Activated T-cell treated with anti-CD3 and anti-CD28 coated beads for 4 hours (primary cell): ENCODE data around the gene LDAH.

Experiments used
- DNase-seq: peaks from one replicate; pipeline ENCODE4 v3.0.0-alpha.2; 2020

LDAH gene

DNA sequence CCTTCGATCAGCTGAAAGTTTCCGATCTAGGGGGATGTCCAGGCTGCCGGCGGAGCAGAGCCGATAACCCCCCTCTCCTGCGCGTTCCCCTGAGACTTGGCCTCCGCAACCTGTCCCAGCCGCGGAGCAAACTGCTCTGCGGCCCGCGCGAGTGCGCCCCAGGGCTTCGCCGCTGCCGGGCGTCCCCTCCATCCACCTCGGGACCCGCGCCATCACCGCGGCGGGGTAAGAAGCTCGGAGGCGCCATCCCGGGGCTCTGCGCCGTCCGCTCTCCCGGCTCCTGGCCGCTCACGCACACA is 156.9 kb downstream of the LDAH start:
- DNase-seq = no peak

DNA sequence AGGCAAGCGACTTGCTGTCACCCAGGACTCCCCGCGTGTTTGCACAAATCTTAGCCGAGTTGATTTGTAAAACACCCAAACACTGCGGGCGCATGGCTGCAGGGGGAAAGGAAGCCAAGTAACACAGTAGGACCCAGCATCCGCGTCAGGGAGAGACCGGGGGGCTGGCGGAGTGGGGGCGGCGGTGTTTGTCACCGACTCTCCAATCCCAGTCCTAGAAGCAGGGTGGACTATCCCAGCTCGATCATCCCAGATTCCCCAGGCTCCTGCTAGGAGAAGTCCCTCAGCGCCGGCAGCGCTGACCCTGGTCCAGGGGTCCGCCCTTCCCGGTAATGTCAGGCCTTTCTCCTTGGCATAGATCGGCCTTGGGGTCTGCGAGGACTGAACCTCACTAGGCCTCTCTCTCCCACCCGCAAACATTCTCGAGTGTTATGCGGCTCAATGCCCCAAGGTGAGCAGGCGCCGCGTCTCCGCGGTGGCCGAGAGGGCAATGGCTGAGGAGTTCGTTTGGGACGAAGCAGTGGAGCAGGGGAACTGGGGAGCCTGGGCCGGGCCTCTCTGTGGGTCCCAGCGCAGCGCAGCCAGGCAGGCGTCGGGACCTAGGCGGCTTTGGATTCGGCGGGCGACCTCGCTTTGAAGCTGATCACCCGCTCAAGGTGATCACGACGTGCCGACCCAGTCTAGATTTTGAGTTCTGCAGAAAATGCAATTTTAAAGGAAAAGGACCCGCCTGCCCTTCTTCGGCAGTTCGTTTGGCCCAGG is 157.5 kb downstream of the LDAH start:
- DNase-seq = no peak

DNA sequence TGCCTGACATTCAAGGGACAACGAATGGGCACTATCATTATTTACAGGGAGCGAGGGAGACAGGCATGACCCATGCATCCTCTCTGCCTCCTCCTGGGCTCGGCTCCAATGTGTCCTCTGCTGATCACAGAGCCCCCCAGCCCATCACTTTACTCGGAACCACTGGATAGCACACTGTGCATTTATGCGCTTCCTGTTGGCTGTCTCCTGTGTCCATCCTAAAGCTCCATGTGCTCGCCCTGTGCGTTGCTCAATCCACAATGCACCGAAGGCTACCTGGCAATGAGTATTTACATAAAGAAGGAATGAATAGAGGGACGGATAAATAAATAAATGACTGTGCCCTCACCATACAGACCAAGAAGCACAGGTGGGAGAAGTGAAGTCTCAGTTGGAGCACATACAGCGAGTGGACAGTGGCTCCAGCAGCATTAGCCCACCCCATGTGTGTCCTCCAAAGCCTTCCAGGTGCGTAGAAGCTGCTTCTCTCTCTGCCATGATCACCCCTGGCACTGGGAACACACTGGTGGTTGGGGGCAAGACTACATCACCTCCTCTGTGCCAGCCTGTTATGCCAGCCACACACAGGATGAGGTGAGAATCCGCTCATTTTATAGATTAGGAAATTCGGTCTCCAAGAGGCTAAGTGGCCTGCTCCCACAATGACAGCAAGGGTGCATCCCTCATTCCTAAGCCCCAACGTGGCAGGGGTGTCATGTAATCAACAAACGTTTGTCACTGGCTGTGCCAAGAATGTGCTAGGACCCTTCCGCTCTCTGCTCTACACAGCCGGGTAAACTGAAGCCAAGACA is 158.3 kb downstream of the LDAH start:
- no peak for DNase-seq

DNA sequence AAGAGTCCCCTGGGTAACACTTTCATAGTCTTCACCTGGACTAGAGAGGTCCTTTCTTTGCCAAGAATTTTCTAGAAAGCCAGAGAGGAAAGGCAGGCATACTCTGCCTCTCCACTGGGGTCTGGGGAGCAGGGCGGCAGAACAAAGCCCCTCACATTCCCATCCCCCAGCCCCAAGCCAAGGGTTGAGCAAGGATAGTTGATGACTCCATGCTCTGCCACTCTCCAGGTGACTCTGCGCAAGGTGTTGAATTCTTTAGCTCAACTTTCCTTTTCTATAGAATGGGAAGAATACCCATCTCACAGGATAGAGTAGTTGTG is 158.9 kb downstream of the LDAH start:
- DNase-seq = no peak

DNA sequence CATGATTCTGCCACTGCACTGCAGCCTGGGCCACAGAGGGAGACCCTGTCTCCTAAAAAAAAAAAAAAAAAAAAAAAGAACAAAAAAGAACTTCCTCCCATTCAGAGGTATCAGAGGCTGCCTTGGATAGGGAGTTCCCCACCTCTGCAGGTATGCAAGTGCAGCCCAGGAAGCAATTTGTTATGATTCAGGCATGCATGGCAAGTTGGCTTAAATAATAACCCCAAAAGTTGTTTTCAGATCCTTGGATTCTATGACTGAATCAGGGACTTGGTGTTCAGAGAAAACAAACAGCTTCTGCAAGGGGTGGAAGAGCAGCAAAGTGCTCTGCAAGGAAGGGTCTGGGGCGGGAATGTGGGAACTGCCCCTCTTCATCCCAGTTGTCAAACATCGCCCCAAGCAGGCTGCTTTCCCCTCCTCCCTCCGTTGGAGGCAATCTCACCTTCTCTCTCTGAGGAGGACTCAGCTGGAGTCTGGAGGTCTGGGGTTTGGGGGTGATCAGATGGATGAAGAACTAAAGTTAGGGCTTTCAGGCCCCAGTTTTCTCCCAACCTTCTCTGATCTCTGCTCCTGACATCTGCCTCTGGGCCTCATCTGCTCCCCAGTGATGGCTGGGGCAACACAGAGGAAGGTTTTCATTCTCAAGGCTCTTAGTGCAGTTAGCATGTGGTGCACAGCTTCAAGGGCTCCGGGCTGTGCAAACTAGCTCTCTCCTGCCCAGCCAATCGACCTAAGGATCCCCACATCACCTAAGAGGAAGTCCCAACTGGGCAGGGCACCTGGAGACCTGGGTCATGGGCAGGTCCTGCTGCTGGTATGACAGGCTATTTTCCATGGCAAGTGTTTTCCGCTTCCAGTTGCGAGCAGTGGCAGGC is 159.5 kb downstream of the LDAH start:
- no peak for DNase-seq

DNA sequence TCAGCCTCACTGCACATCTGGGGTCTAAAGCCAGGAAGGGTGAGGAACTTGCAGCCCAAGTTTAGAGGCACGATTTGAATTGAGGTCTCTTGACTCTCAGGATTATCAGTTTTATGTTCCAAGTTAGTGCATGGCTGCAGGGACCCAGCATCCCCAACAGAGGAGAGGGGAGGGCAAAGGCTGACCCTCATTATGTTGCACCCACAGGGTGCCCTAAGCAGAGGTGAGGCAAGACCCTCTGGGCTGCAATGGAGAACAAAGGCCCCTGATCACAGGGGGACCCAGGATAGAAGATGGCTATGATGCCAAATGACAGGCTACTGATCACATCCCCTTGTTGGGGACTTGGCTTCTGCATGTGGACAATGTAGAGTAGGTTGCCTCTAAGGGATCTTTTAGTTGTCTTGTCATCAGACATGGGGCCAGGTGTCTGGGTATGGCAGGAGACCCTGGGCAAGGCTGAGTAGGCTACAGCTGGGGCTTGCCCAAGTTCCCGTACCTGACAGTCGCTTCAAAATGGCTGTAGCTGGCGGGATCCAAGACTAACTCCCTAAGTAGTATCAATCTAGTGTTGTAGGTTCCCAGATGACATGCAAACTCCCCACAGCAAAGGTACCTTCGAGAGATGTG is 160.5 kb downstream of the LDAH start:
- DNase-seq = no peak

DNA sequence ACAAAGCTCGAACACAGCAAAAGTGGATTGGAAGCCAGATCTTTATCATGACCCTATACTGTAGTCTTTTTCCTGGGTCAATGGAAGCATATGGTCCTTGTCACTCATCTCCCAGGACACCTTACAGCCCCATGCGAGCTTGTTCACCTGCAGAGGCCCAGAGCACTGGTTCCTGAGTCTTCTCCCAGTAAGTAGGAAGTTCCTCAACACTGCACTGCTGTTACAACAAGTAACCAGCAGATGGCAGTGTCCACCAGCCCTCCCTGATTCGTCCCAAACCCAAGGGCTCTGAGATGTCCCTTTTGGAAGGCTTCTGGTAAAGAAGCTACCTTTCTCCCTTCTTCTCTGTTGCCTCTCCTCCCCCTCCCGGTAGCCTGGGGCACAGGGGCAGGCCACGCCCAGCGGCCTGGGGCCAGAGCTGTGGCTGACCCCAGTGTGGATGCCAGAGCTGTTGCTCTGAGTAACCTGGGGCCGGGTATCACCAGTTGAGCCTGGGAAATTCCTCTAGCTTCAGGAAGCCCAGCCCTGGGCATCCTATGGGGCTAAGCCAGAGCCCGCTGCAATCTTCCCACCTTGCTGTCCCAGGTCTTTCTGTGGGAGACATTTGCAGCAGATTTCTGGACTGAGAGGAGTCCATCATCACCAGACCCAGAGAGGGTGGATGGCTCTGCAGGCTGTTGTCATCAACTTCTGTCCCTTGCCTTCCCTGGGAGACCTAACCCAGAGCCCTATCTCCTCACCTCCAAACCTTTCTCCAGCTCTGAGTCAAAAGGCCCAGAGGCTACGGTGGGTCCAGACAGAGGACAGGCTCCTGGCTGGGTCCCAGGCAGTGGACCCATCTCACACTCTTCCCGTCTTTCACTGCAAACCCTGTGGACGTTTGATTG is 161.2 kb downstream of the LDAH start:
- peak; percentile 62 for DNase-seq

DNA sequence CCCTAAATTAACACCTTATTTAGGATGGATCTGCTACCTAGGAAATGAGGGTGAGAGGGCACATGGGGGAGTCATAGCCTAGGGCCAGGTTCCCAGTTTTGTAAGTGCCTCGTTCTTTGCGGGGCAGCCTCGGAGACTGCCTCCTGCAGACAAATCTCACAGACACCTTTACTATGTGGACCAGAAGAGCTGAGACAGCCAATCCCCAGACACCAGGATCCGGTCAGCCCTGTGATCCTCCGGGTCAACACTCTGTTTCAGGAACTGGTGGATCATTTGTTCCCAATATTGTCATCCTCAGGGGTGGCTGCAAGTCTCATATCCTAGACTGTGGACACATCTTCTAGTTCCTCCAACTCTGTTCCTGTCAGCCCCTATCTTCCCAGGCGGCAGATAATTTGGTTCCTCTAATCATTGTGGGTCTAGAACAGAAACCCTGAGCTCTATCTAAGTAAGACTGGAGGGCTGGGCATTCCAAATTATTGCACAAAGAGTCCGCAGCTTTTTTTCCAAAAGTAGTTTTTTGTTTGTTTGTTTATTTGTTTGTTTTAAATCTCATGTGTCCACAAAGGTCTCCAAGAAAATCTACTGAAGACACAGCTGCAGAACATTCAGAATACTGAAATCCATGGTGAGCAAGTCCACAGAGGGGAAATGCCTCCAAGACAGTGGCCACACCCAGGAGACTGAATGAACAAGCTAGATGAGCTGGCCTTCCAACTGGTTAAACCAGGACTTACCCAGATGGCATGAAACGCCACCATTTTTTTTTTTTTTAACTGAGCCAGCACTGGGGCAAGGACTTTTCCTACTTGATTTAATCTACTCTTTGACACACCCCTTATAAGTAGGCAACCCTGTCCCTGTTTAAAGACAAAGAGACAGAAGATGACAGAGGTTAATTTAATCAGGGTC is 162.1 kb downstream of the LDAH start:
- DNase-seq = no peak

DNA sequence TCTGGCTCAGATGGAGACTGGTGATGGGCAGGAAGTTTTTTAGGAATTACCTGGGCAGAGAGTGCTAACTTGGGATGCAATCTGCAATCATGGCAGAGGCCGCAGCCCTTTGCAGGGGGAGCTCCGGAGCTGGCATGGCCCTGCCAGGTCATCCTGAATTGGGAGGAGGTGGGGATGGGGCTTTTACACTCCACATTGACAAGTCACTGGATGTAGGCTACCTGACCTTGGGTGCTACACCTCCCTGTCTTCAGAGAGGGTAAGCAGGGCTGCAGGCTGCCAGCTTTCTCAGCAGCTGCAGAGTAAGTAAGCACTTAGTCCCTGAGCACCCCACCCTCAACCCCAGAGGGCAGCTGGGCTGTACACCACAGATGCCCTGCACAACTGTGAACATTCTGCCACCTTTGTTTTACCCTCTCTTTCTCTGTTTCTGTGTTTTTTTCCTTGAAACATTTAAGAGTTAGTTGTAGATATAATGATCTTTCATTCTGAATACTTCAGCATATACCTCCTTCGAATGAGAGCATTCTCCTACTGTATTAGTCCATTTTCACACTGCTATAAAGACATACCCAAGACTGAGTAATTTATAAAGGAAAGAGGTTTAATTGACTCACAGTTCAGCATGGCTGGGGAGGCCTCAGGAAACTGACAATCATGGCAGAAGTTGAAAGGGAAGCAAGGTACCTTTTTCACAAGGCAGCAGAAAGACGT is 165.2 kb downstream of the LDAH start:
- DNase-seq = no peak

DNA sequence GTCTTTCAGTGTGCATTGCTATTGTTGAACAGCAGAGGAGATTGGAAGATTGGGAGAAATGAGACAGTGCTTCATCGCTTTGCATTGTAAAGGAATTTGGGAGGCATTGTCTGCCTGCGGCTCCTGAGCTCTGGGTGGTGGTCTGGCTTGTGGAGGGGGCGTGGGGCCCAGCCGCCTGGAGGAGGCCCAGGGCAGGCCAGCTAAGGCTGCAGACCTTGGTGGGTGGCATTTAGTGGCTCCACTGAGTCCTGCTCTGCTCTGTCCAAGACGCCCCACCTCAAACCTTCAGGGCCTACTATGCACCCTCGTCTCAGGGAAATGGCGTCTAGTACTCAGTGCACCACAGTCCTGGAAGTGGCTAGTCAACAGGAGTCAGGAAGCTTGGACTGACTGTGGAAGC is 166.3 kb downstream of the LDAH start:
- no peak for DNase-seq

DNA sequence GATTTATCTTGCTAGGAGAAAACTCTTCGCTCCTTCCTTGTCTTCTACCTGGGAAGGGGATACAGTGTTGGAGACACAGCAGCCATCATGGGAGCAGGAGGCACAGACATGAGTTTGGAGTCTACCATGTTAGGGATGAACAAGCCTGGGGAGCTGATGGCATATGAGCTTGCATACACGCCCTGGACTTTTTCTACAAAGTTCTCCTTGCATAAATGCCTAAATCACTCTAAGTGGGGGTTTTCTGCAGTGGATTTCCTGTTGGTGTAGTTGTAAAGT is 168.4 kb downstream of the LDAH start:
- DNase-seq = no peak

DNA sequence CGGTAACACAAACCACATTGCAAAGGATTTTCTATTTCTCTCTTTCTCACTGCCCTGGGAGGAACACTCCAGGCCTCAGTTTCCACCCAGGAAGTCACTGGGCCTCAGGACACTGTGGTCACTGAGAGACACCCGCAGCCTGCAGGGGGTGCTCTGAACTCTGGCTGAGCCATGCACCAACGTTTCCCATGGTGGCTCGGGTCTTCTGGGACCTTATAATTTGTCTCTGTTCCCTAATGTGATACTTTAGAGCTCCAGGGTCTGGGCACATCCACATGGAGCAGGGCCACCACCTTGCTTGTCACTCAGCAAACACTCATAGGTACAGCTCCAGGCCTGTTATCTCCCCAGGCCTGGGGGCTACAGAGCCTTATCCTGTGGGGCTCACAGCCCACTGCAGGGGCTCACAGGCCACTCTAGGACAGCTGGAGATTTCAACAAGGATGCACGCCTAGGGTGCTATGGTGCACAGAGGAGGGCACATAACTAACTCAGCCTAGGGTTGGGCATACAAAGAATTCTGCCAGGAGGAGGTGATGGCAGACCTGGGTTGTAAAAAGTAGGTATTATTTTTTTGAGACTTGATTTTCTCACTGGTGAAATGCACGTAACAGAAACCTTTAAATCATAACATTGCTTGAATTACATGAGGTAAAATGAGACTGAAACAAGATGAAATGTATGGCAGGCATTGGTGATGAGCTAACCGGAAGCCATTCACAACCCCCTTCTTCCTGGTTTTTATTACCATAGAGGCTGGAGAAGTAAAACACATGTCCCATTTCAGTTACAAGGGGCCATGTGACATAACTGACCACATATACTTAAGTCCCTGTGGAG is 169.0 kb downstream of the LDAH start:
- DNase-seq = no peak

DNA sequence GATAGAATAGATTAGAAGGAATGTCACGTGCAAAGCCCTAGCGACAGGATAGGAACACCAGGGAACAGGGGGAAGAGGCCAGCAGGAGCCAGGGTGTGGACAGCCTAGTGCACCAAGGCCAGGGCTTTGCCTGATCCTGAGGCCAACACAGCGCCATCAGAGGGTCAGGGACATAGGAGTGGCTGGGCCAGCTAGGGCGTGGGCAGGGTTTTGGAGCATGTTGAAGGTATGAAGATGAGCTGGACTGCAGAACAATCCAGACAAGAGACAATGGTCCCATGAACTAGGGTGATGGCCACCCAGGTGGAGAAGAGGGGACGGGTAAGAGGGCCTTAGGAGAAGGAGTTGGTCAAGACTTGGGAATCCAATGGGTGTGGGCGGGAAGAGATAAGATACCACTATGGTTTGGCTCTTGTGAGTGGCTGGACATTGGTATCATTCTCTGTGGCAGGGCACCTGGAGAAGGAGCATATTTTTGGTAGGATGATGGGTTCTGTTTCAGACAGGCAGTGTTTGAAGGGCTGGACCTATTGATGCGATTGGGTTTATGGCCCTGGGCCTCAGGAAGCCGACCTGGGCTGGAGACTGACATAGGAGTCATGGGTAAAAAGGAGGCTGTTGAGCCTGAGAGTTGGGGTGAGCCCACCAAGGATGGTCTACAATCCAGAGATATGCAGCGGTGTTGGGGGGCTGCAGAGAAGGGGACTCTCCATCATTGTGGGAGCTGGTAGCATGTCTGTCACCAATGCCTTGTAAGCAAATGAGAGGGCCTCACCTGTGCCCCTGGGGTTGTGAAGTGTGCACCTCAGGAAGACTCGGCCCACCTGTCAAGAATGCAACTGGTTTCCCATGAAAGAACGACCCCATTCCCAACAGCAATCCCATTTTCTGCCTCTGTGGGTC is 170.0 kb downstream of the LDAH start:
- no peak for DNase-seq

DNA sequence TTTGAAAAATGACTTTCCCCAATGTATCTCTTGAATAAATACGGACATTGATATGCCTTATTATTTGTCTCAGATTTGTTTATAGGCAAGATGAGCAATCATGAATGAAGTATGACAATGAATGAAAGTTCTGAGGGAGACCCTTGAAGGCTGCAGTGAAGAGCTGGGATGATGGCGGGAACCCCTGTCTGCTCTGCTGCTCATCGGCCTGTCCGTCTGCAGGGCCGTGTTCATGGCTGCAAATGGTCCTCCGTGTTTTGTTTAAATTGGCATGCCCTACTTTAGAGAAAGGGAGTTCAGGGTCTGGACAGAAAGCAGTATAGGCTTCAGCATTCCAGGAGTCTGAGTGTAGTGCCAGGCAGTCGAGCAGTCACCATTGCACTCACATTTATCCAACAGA is 170.8 kb downstream of the LDAH start:
- DNase-seq = no peak

DNA sequence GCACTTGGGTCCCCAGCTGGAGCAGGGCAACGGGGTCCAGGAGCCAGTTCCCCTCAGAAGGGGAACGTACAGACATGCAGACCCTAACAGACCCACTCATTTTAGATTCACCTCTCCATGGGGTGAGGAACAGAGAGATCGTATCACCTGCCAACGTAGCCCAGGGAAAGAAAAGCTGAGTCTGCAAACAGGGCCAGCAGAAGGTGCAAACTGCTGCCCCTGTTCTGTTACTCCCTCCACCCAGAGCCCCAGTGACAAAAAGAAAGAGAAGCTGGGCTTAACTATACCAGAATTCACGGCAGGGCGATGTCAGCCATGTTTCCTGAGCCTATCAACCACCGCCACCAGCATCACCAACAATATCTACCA is 171.2 kb downstream of the LDAH start:
- DNase-seq = no peak

DNA sequence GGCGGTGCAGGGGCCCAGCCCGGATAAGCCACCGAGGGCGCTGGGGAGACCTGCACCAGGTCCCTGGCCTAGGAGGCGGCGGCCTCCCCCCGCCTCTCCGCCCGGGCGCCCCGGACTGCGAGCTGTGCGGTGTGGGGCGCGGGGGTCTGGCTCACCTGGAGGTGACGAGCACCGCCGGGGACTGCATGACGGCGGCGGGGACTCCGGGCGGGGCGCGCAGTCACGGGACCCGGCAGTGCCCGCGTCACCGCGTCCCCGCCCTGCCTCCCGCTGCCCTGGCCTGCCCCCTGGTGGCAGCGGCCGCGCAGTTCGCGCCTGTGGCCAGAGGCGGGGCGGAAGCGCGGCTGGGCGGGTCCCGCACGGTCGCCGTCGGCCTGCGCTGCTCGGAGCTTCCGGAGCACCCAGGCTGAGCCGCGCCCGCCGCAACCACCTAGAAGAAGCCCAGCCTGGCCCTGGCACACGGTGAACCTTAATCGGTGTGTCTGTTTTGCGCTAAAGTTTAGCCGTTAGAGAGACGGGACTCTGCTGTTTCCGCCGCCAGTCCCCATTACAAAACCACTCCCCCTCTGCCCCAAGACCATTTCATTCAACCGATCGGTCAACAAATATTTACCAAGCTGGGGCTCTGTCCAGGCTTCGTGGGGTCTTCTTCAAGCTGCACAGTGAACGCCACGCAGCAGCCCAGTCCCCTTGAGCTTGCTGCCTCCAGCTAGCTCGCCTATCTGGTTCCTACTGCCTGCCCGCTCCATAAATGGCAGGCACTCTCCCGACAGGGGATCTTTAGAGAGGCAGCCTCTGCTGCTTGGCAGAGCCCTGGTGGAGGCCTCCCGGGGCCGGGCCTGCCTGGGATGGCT is 171.8 kb downstream of the LDAH start, which contains the start of gene HS1BP3:
Gene HS1BP3 (minus strand): TSS at position 222 of the 854 bp plus-strand sequence. CDS start 35 bp downstream, at position 187.
- DNase-seq = peak; percentile 80

DNA sequence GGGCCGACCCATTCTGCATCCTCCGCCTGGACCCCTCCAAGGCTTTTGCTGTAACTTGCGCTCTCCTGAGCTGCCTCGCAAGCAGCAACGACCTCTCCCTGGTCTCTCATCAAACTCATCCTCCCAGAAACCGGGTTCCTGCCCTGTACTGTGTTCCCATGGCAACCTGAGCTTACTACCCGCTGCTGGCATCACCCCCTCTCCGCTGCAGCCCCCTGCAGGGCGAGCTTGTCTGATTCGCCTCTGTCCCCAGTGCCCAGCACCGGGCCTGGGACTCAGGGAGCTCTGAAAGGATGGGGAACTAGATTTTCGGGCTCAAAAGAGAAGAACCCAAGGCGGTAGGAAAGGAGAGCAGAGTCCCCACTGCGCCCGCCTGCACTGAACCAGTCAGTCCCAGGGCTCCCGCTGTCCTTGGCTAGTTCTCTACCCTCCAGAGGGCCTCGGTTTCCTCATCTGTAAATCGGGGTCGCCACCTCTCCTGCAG is 172.5 kb downstream of the LDAH start:
- DNase-seq = no peak
